ENCODE data around the gene EDDM3A.

The EDDM3A gene

DNA sequence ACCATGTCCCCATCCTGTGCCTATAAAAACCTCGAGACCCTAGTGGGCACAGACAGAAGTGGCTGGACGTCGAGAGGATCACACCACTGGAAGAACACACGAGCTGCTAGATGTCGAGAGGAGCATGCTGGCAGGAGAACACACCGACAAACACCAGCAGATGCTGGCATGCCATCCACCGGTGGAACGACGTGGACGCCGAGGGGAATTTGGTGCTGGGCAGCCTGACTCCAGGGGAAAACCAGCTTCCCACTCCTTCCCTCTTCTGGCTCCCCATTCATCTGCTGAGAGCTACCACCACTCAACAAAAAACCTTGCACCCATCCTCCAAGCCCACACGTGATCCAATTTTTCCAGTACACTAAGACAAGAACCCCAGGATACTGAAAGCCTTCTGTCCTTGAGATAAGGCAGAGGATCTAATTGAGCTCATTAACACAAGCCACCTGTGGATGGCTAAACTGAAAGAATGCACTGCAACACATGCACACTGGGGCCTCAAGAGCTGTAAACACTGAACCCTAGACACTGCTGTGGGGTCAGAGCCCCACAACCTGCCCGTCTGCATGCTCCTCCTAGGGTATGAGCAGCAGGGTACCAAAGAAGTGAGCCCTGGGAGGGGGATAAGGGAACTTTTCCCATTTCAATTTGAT is 44.9 kb downstream of the EDDM3A start:
- no peak overlapping the region for H3K4me3 ChIP-seq (ENCODE audit: low read depth in 1 of 2, low read length in 1 of 2)
- TF ChIP-seq, protein P1, sequence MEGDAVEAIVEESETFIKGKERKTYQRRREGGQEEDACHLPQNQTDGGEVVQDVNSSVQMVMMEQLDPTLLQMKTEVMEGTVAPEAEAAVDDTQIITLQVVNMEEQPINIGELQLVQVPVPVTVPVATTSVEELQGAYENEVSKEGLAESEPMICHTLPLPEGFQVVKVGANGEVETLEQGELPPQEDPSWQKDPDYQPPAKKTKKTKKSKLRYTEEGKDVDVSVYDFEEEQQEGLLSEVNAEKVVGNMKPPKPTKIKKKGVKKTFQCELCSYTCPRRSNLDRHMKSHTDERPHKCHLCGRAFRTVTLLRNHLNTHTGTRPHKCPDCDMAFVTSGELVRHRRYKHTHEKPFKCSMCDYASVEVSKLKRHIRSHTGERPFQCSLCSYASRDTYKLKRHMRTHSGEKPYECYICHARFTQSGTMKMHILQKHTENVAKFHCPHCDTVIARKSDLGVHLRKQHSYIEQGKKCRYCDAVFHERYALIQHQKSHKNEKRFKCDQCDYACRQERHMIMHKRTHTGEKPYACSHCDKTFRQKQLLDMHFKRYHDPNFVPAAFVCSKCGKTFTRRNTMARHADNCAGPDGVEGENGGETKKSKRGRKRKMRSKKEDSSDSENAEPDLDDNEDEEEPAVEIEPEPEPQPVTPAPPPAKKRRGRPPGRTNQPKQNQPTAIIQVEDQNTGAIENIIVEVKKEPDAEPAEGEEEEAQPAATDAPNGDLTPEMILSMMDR (IDR thresholded peaks at IDR 0.05), result no peak
- H3K27ac ChIP-seq, result no peak overlapping the region
- no peaks in the 10 kb centered on the region for H3K27me3 ChIP-seq
- no peaks in the 10 kb centered on the region for H3K9me3 ChIP-seq
- H3K4me1 ChIP-seq (ENCODE audit: control insufficient read depth in 1 of 2, insufficient read depth in 1 of 2, low read depth in 1 of 2, low read length in 1 of 2), result peaks cover 23 to 40% of the 10 kb centered on the region in 2 experiments
- no peaks in the 10 kb centered on the region for H3K36me3 ChIP-seq

DNA sequence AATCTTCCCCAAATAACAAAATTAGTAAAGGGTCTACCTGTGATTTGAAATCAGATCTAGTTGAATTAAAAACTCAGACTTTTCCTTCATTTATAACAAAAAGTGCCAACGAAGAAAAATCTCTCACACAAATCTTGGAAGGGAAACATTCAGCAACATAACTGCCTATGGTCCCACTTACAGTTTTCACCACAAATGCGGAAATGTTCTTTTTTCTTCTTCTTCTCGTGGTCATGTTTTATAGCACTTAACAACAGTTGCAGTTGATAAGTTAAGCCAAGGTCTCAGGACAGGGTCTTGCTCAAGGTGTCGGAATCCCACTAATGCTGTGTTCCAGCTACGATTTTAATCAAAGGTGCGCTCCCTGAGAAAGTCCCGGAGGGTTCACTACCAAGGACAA is 45.5 kb downstream of the EDDM3A start:
- TF ChIP-seq, protein P1 (IDR thresholded peaks at IDR 0.05), result no peak
- no peak overlapping the region for H3K4me3 ChIP-seq (ENCODE audit: low read depth in 1 of 2, low read length in 1 of 2)
- no peaks in the 10 kb centered on the region for H3K9me3 ChIP-seq
- no peaks in the 10 kb centered on the region for H3K36me3 ChIP-seq
- H3K27ac ChIP-seq, result peak overlapping the region; percentile 26
- H3K4me1 ChIP-seq (ENCODE audit: control insufficient read depth in 1 of 2, insufficient read depth in 1 of 2, low read depth in 1 of 2, low read length in 1 of 2), result peaks cover 23 to 36% of the 10 kb centered on the region in 2 experiments
- H3K27me3 ChIP-seq, result no peaks in the 10 kb centered on the region

DNA sequence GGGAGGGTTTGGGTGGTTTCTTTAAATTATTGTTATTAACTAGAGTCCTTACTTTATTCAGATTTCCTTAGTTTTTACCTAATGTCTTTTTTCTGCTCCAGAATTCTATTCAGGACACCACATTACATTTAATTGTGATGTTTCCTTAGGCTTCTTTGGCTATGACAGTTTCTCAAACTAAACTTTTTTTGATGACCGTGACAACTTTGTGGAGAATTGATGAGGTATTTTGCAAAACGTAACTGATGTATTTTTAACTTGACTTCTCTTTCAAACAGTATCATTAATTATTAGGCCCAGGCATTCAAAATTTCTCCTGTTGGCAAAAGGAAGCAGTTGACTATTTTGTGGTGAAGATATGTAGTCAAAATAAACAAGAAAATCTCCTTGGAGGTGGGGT is 45.9 kb downstream of the EDDM3A start:
- no peak overlapping the region for H3K4me3 ChIP-seq (ENCODE audit: low read depth in 1 of 2, low read length in 1 of 2)
- peaks cover 23 to 32% of the 10 kb centered on the region in 2 experiments for H3K4me1 ChIP-seq (ENCODE audit: control insufficient read depth in 1 of 2, insufficient read depth in 1 of 2, low read depth in 1 of 2, low read length in 1 of 2)
- TF ChIP-seq, protein P1 (IDR thresholded peaks at IDR 0.05), result no peak

DNA sequence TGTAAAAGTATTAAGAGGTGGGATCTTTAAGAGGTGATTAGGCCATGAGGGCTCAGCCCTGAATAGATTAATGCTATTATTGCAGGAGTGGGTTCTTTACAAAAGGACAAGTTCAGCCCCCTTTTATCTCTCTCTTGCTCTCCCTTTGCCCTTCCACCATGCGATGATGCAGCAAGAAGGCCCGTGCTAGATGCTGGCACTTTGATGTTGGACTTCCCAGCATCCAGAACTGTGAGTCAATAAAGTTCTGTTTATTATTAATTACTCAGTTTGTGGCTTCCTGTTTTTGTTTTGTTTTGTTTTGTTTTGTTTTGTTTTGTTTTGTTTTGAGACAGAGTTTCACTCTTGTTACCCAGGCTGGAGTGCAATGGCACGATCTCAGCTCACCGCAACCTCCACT is 46.9 kb downstream of the EDDM3A start:
- Histone ChIP-seq H3K27me3 (no peaks in the 10 kb centered on the region), H3K4me1 (ENCODE audit: control insufficient read depth in 1 of 2, insufficient read depth in 1 of 2, low read depth in 1 of 2, low read length in 1 of 2) (peaks cover 23 to 29% of the 10 kb centered on the region in 2 experiments), H3K9me3 (no peaks in the 10 kb centered on the region), H3K36me3 (no peaks in the 10 kb centered on the region), H3K27ac (no peak overlapping the region), H3K4me3 (ENCODE audit: low read depth in 1 of 2, low read length in 1 of 2) (no peak overlapping the region)
- TF ChIP-seq, protein P1 (IDR thresholded peaks at IDR 0.05), result no peak

More for the DNA sequence above, 45.9 kb downstream of the EDDM3A start:
- H3K27ac ChIP-seq, result peak overlapping the region; percentile 26
- no peaks in the 10 kb centered on the region for H3K36me3 ChIP-seq
- H3K27me3 ChIP-seq, result no peaks in the 10 kb centered on the region
- no peaks in the 10 kb centered on the region for H3K9me3 ChIP-seq

DNA sequence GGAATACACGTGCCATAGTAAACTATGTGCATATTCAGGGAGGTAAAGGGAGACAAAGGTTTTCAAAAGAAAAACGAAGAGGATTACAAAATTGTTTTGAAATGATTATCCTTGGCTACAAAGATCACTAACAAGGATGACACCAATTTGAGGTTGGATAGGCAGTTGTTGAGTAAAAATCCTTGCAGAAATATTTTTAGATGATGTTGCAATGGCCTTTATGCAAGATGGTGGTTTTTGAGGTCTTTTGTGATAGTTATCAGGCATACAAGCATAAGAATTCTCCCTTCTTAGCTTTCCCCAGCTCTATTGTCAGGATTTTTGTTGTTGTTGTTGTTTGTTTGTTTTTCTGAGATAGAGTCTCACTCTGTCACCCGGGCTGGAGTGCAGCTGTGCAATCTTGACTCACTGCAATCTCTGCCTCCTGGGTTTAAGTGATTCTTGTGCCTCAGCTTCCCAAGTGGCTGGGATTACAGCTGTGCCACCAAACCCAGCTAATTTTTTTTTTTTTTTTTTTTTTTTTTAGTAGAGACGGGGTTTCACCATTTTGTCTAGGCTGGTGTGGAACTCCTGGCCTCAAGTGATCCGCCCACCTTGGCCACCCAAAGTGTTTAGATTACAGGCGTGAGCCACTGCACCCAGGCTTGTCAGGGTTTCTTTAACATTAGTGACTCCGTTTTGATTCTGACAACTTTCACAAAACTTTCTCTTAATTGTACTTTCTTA is 49.1 kb downstream of the EDDM3A start:
- H3K9me3 ChIP-seq, result no peaks in the 10 kb centered on the region

More for the DNA sequence above, 49.1 kb downstream of the EDDM3A start:
- Histone ChIP-seq H3K27me3 (no peaks in the 10 kb centered on the region), H3K4me1 (ENCODE audit: control insufficient read depth in 1 of 2, insufficient read depth in 1 of 2, low read depth in 1 of 2, low read length in 1 of 2) (peaks cover 33 to 48% of the 10 kb centered on the region in 2 experiments), H3K4me3 (ENCODE audit: low read depth in 1 of 2, low read length in 1 of 2) (no peak overlapping the region), H3K36me3 (no peaks in the 10 kb centered on the region), H3K27ac (peak overlapping the region; percentile 47)
- TF ChIP-seq, protein P1 (IDR thresholded peaks at IDR 0.05), result no peak

Data from neutrophil (primary cell).